B cell (primary cell): ENCODE data around the gene LAMA3. TPM values are rescaled to one million over a fixed set of nuclear protein-coding genes. Genes with fewer than 3 reads are reported as not detected.

Experiments
- ATAC-seq: fragments of 200-7000 bp; cut with Tn5 transposase; one replicate; pipeline ENCODE4 v1.10.0; 2021; ENCODE audit warnings: low read depth, mild to moderate bottlenecking, moderate number of reproducible peaks, moderate library complexity
- CTCF ChIA-PET: fragments of 350-600 bp; sonication (Branson Sonifier 250); formaldehyde crosslinking; loops from one replicate; lab custom pipeline; 2021; ENCODE audit warnings: antibody characterized with exemption, inconsistent platforms; lab: Charles Lee
- POLR2A ChIA-PET: fragments of 350-600 bp; sonication (Branson Sonifier 250); formaldehyde crosslinking; loops from one replicate; lab custom pipeline; 2021; ENCODE audit warnings: antibody characterized with exemption; lab: Charles Lee
- DNase-seq: peaks from one replicate; pipeline ENCODE4 v3.0.0; 2013
- H2AFZ ChIP-seq: 2 replicates; pipeline ENCODE4 v1.6.1; 2012; ENCODE audit warnings: mild to moderate bottlenecking, low read depth, low read length; ENCODE audit not compliant: insufficient read depth, poor library complexity, severe bottlenecking
- H3K27ac ChIP-seq, 2 donors: 1 replicate in 1 of 2; 2 replicates in 1 of 2; pipeline ENCODE4 v1.5.1; 2012 to 2013; ENCODE audit warnings: low read length in 2 of 2, mild to moderate bottlenecking in 2 of 2, moderate library complexity in 1 of 2
- H3K27me3 ChIP-seq, 4 experiments: fragments of 200-600 bp in 1 of 4; sonication (generic) in 1 of 4; replicated peaks in 1 of 4; 1 replicate in 2 of 4; 2 replicates in 2 of 4; pipeline versions ENCODE4 v1.6.1 to v1.7.0; 2013 to 2016; ENCODE audit warnings: low read length in 3 of 4, mild to moderate bottlenecking in 2 of 4, mixed read lengths in 1 of 4, moderate library complexity in 1 of 4; ENCODE audit not compliant: insufficient read depth in 4 of 4, control insufficient read depth in 3 of 4; ENCODE audit errors: control extremely low read depth in 1 of 4
- H3K36me3 ChIP-seq, 2 experiments: replicated peaks in 1 of 2; 1 replicate in 1 of 2; 2 replicates in 1 of 2; pipeline versions ENCODE4 v1.6.1 to v1.7.1; 2013; ENCODE audit warnings: low read length in 1 of 2; ENCODE audit not compliant: insufficient read depth in 2 of 2, control insufficient read depth in 1 of 2; ENCODE audit errors: control extremely low read depth in 1 of 2, extremely low read depth in 1 of 2
- H3K4me1 ChIP-seq, 2 donors: fragments of 200-600 bp in 1 of 2; sonication (generic) in 1 of 2; 1 replicate in 1 of 2; 2 replicates in 1 of 2; pipeline versions ENCODE4 v1.5.1 to v1.6.1; 2013 to 2017; ENCODE audit warnings: low read length in 2 of 2; ENCODE audit not compliant: control insufficient read depth in 2 of 2, insufficient read depth in 2 of 2
- H3K4me2 ChIP-seq: replicated peaks from 2 replicates; pipeline ENCODE3; 2012; ENCODE audit warnings: mild to moderate bottlenecking, low read depth, low read length; ENCODE audit not compliant: poor library complexity, severe bottlenecking
- H3K4me3 ChIP-seq, 5 experiments: fragments of 200-600 bp in 1 of 5; sonication (generic) in 1 of 5; 1 replicate in 3 of 5; 2 replicates in 2 of 5; pipeline versions ENCODE4 v1.5.1 to v1.7.0; 2011 to 2016; ENCODE audit warnings: low read length in 4 of 5, mild to moderate bottlenecking in 4 of 5, low read depth in 2 of 5, control low read depth in 1 of 5, moderate library complexity in 1 of 5; ENCODE audit not compliant: insufficient read depth in 1 of 5; ENCODE audit errors: control extremely low read depth in 1 of 5, extremely low read depth in 1 of 5
- H3K79me2 ChIP-seq: fragments of 200-600 bp; sonication (generic); one replicate; pipeline ENCODE4 v1.6.0; 2016; ENCODE audit warnings: low read length; ENCODE audit not compliant: control insufficient read depth, insufficient read depth
- H3K9ac ChIP-seq: fragments of 200-600 bp; sonication (generic); 2 replicates; pipeline ENCODE4 v1.6.1; 2017; ENCODE audit warnings: mild to moderate bottlenecking, low read length, moderate library complexity
- H3K9me3 ChIP-seq, 3 donors: one replicate each; pipeline versions ENCODE4 v1.6.1 to v1.7.1; 2013; ENCODE audit warnings: low read length in 2 of 3; ENCODE audit not compliant: control insufficient read depth in 2 of 3, insufficient read depth in 1 of 3; ENCODE audit errors: control extremely low read depth in 1 of 3
- H4K20me1 ChIP-seq: 2 replicates; pipeline ENCODE4 v1.6.0; 2012; ENCODE audit warnings: mild to moderate bottlenecking, low read length; ENCODE audit not compliant: insufficient read depth, control insufficient read depth, poor library complexity, severe bottlenecking
- H3K27ac Mint-ChIP-seq: one replicate; pipeline ENCODE4 v1.8.0; 2021; ENCODE audit warnings: mixed read lengths
- H3K27me3 Mint-ChIP-seq: one replicate; pipeline ENCODE4 v1.8.0; 2021; ENCODE audit warnings: mixed read lengths
- H3K4me1 Mint-ChIP-seq: one replicate; pipeline ENCODE4 v1.8.0; 2021; ENCODE audit warnings: mixed read lengths
- H3K4me3 Mint-ChIP-seq: one replicate; pipeline ENCODE4 v1.8.0; 2021; ENCODE audit warnings: mixed read lengths
- H3K9me3 Mint-ChIP-seq: one replicate; pipeline ENCODE4 v1.8.0; 2022; ENCODE audit warnings: mixed read lengths; ENCODE audit not compliant: insufficient read depth
- CTCF ChIP-seq: fragments of 200-600 bp; IDR thresholded peaks from one replicate; pipeline ENCODE4 v1.8.0; 2022; ENCODE audit warnings: antibody characterized with exemption, mild to moderate bottlenecking
- EZH2 ChIP-seq: IDR thresholded peaks from 2 replicates; pipeline ENCODE4 v1.6.1; 2012; ENCODE audit warnings: borderline replicate concordance, low read depth, mild to moderate bottlenecking, moderate library complexity, low read length; ENCODE audit not compliant: insufficient read depth, poor library complexity, severe bottlenecking
- WGBS: methylation state at CpG from one replicate; pipeline ENCODE4 v1.1.5; 2013; ENCODE audit warnings: missing lambda C conversion rate; ENCODE audit not compliant: insufficient coverage; 5-methylcytosine and 5-hydroxymethylcytosine counted together
- intact Hi-C: fragments of 100-400 bp; cut with micrococcal nuclease; formaldehyde crosslinking; loops from one replicate; pipeline ENCODE4 v1.10.0; 2022
- polyA plus RNA-seq: library from polyadenylated mRNA; depleted of rRNA; stranded (reverse); fragments of >200 nt; gene quantifications from 2 replicates; pipeline ENCODE4 v1.2.3, GENCODE V29; 2012
- total RNA-seq, 2 donors: library from RNA; stranded (reverse); fragments of 120-200 nt in 1 of 2; gene quantifications; 1 replicate in 1 of 2; 2 replicates in 1 of 2; pipeline versions ENCODE4 v1.2.3 to v1.2.4, GENCODE V29; 2013 to 2022

LAMA3 gene
- total and polyA plus RNA-seq, 2 donors (not counting 1 experiment from before 2014, with no cell fraction given), result 0.03 to 0.32 TPM

DNA sequence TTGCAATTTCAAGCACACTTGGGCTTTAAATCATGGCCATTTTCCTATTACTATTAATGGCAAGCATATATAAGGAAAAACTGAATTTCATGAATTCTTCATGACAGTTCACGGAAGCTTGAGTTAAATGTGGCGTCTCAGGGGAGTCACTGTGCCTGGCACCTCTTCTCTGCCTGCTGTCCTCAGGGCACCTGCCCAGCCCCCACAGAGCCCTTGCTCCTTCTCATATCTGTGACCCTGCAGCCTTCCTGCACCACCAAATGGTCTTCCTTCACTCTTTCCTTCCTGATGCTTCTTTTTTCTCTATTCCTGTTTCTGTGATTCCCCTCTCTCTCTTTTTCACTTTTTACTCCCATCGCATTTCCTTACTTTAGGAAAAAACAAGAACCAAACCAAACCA is 35.4 kb downstream of the LAMA3 start:
- ChIA-PET POLR2A (no interaction called here), CTCF (no interaction called here)

DNA sequence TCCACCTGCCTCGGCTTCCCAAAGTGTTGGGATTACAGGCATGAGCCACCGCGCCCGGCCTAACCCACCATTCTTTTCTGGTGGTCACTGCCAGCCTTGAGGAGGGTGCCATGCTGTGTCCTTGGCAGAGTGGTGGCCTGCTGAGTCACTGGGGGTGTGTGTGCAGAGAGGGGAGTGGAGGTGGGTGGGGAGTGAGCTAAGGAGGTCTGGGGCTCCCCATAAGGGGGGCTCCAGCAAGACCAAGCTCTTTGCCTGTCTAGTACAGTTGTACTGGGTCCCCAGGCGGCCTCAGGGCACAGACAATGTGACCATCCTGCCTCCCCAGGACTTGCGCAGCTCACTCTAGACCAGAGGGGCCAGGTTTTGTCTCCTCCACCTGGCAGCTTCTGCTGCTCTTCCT is 36.1 kb downstream of the LAMA3 start:
- DNase-seq (no peak), ATAC-seq (no peak)
- Mint-ChIP-seq H3K27me3 (peaks cover 23% of the 10 kb centered on the region), H3K4me1 (no peaks in the 10 kb centered on the region), H3K9me3 (no peaks in the 10 kb centered on the region), H3K27ac (no peak overlapping the region), H3K4me3 (no peak overlapping the region)
- intact Hi-C loops, result no loop called here
- Histone ChIP-seq H3K27me3 (peaks cover 0 to 10% (median 0%) of the 10 kb centered on the region in 4 experiments), H3K4me3 (no peak overlapping the region), H3K4me2 (no peak overlapping the region), H3K79me2 (no peaks in the 10 kb centered on the region), H3K9me3 (no peaks in the 10 kb centered on the region), H4K20me1 (no peaks in the 10 kb centered on the region), H3K27ac (no peak overlapping the region), H3K4me1 (no peaks in the 10 kb centered on the region), H3K36me3 (no peaks in the 10 kb centered on the region), H2AFZ (no peak overlapping the region), H3K9ac (no peak overlapping the region)
- WGBS, result 73% methylated on average over 6 of the region's 6 CpGs
- TF ChIP-seq EZH2, result no peak
- no peak for TF ChIP-seq CTCF
- CTCF ChIA-PET, result no interaction called here
- POLR2A ChIA-PET, result no interaction called here

More for the DNA sequence above, 35.4 kb downstream of the LAMA3 start:
- 35% methylated on average over 2 of the region's 3 CpGs for WGBS
- H3K9ac ChIP-seq, result no peak overlapping the region
- ATAC-seq (no peak), DNase-seq (no peak)
- no peak for TF ChIP-seq CTCF
- TF ChIP-seq EZH2, result no peak
- no peaks in the 10 kb centered on the region for H3K79me2 ChIP-seq
- no peak overlapping the region for H3K27ac Mint-ChIP-seq
- H3K9me3 Mint-ChIP-seq, result no peaks in the 10 kb centered on the region
- H4K20me1 ChIP-seq, result no peaks in the 10 kb centered on the region
- peaks cover 0 to 10% (median 0%) of the 10 kb centered on the region in 4 experiments for H3K27me3 ChIP-seq
- H3K4me3 Mint-ChIP-seq, result no peak overlapping the region
- H3K9me3 ChIP-seq, result no peaks in the 10 kb centered on the region
- H3K27ac ChIP-seq, result no peak overlapping the region
- no peaks in the 10 kb centered on the region for H3K4me1 Mint-ChIP-seq
- H2AFZ ChIP-seq, result no peak overlapping the region
- intact Hi-C loops, result no loop called here
- H3K4me2 ChIP-seq, result no peak overlapping the region
- no peak overlapping the region for H3K4me3 ChIP-seq
- no peaks in the 10 kb centered on the region for H3K36me3 ChIP-seq
- no peaks in the 10 kb centered on the region for H3K4me1 ChIP-seq
- H3K27me3 Mint-ChIP-seq, result peaks cover 20% of the 10 kb centered on the region
